Neural progenitor cell (in vitro differentiated cells): ENCODE data around the gene NR4A2. TPM values are rescaled to one million over a fixed set of nuclear protein-coding genes. Genes with fewer than 3 reads are reported as not detected.

Experiments used
- DNase-seq: peaks from one replicate; pipeline ENCODE4 v3.0.0-alpha.2; 2016; ENCODE audit warnings: low spot score
- H2AFZ ChIP-seq: fragments of 200-600 bp; sonication (generic); replicated peaks from 2 replicates; pipeline ENCODE4 v1.6.1; 2016; ENCODE audit warnings: antibody characterized with exemption
- H3F3A ChIP-seq: fragments of 200-600 bp; sonication (generic); 2 replicates; pipeline ENCODE4 v1.6.1; 2016; ENCODE audit warnings: antibody characterized with exemption, low read depth
- H3K27ac ChIP-seq: fragments of 200-600 bp; sonication (generic); 2 replicates; pipeline ENCODE4 v1.5.1; 2016; ENCODE audit warnings: mild to moderate bottlenecking
- H3K27me3 ChIP-seq: fragments of 200-600 bp; sonication (generic); 2 replicates; pipeline ENCODE4 v1.6.1; 2016; ENCODE audit warnings: mild to moderate bottlenecking, moderate library complexity
- H3K36me3 ChIP-seq: fragments of 200-600 bp; sonication (generic); 2 replicates; pipeline ENCODE4 v1.5.1; 2016
- H3K4me1 ChIP-seq: fragments of 200-600 bp; sonication (generic); 2 replicates; pipeline ENCODE4 v1.6.1; 2016; ENCODE audit warnings: mixed run types
- H3K4me2 ChIP-seq: fragments of 200-600 bp; sonication (generic); 2 replicates; pipeline ENCODE4 v1.6.1; 2016
- H3K4me3 ChIP-seq: fragments of 200-600 bp; sonication (generic); 2 replicates; pipeline ENCODE4 v1.5.1; 2016
- H3K79me2 ChIP-seq: fragments of 200-600 bp; sonication (generic); 2 replicates; pipeline ENCODE4 v1.6.1; 2016; ENCODE audit warnings: low read depth
- H3K9ac ChIP-seq: fragments of 200-600 bp; sonication (generic); 2 replicates; pipeline ENCODE4 v1.6.1; 2016
- H3K9me3 ChIP-seq: fragments of 200-600 bp; sonication (generic); 2 replicates; pipeline ENCODE4 v1.5.1; 2016; ENCODE audit warnings: low read depth
- H4K20me1 ChIP-seq: fragments of 200-600 bp; sonication (generic); 2 replicates; pipeline ENCODE4 v1.6.1; 2016; ENCODE audit warnings: low read depth
- H3K27ac Mint-ChIP-seq: 3 replicates; pipeline ENCODE4 v1.8.0; 2021; ENCODE audit warnings: mixed read lengths
- H3K27me3 Mint-ChIP-seq: 2 replicates; pipeline ENCODE4 v1.8.0; 2022; ENCODE audit warnings: low read depth, mild to moderate bottlenecking, inconsistent platforms, moderate library complexity, mixed read lengths; ENCODE audit not compliant: insufficient read depth
- H3K36me3 Mint-ChIP-seq: 3 replicates; pipeline ENCODE4 v1.8.0; 2021; ENCODE audit warnings: mixed read lengths
- H3K4me1 Mint-ChIP-seq: 3 replicates; pipeline ENCODE4 v1.8.0; 2021; ENCODE audit warnings: mixed read lengths
- H3K4me3 Mint-ChIP-seq: 3 replicates; pipeline ENCODE4 v1.8.0; 2021; ENCODE audit warnings: mild to moderate bottlenecking, moderate library complexity, mixed read lengths
- H3K9me3 Mint-ChIP-seq: 3 replicates; pipeline ENCODE4 v1.8.0; 2020; ENCODE audit warnings: mixed read lengths
- EZH2 ChIP-seq: fragments of 200-600 bp; sonication (generic); IDR thresholded peaks from 2 replicates; pipeline ENCODE4 v1.6.1; 2017; ENCODE audit warnings: antibody characterized with exemption, mild to moderate bottlenecking, moderate library complexity
- EZH2phosphoT487 ChIP-seq: fragments of 200-600 bp; sonication (generic); IDR thresholded peaks from 2 replicates; pipeline ENCODE4 v1.6.1; 2017; ENCODE audit warnings: antibody characterized with exemption
- total RNA-seq: library from RNA; depleted of rRNA; stranded (reverse); fragments of >200 nt; gene quantifications from 2 replicates; pipeline ENCODE4 v1.2.3, GENCODE V29; 2015; ENCODE audit warnings: low replicate concordance
- TF ChIP-seq, protein P1 (sequence below): fragments of 200-600 bp; sonication (generic); IDR thresholded peaks from 2 replicates; pipeline ENCODE4 v1.5.1; 2017; ENCODE audit warnings: antibody characterized with exemption, mild to moderate bottlenecking

Gene NR4A2
- total RNA-seq, 1 donor from 2014 or later: 0.56 TPM

DNA sequence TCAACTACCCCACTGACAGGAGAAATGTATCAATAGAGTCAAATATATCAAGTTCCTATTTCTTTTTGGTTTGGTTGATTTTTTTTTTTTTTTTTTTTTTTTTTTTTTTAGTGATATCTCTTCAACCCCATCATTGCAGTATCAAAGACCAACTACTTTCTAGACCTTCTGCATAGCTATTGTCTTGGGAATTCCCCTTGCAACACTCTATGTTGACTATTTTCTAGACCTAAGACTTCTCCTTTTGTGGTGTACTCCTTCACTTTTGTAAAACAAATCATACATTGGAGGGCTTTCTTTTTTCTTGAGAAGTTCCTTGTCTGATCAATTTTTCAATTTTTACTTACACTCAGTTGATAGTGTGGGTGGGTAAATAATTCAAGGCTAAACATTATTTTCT, 46.5 kb upstream of the NR4A2 start:
- no peak for DNase-seq
- H3K27ac ChIP-seq: no peak overlapping the region
- no peak for TF ChIP-seq EZH2phosphoT487
- TF ChIP-seq EZH2: no peak
- TF ChIP-seq, protein P1, sequence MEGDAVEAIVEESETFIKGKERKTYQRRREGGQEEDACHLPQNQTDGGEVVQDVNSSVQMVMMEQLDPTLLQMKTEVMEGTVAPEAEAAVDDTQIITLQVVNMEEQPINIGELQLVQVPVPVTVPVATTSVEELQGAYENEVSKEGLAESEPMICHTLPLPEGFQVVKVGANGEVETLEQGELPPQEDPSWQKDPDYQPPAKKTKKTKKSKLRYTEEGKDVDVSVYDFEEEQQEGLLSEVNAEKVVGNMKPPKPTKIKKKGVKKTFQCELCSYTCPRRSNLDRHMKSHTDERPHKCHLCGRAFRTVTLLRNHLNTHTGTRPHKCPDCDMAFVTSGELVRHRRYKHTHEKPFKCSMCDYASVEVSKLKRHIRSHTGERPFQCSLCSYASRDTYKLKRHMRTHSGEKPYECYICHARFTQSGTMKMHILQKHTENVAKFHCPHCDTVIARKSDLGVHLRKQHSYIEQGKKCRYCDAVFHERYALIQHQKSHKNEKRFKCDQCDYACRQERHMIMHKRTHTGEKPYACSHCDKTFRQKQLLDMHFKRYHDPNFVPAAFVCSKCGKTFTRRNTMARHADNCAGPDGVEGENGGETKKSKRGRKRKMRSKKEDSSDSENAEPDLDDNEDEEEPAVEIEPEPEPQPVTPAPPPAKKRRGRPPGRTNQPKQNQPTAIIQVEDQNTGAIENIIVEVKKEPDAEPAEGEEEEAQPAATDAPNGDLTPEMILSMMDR: no peak
- Mint-ChIP-seq H3K27ac (no peak overlapping the region), H3K27me3 (no peaks in the 10 kb centered on the region), H3K4me3 (no peak overlapping the region), H3K9me3 (peaks cover 12% of the 10 kb centered on the region), H3K36me3 (no peaks in the 10 kb centered on the region), H3K4me1 (peaks cover 11% of the 10 kb centered on the region)
- H2AFZ ChIP-seq: no peak overlapping the region
- no peaks in the 10 kb centered on the region for H3K79me2 ChIP-seq
- no peaks in the 10 kb centered on the region for H4K20me1 ChIP-seq
- H3K9ac ChIP-seq: no peak overlapping the region
- H3K36me3 ChIP-seq: peaks cover 4% of the 10 kb centered on the region
- no peak overlapping the region for H3K4me3 ChIP-seq
- H3K27me3 ChIP-seq: no peaks in the 10 kb centered on the region
- H3F3A ChIP-seq: no peaks in the 10 kb centered on the region
- peaks cover 7% of the 10 kb centered on the region for H3K4me1 ChIP-seq
- peaks cover 4% of the 10 kb centered on the region for H3K9me3 ChIP-seq
- no peak overlapping the region for H3K4me2 ChIP-seq

DNA sequence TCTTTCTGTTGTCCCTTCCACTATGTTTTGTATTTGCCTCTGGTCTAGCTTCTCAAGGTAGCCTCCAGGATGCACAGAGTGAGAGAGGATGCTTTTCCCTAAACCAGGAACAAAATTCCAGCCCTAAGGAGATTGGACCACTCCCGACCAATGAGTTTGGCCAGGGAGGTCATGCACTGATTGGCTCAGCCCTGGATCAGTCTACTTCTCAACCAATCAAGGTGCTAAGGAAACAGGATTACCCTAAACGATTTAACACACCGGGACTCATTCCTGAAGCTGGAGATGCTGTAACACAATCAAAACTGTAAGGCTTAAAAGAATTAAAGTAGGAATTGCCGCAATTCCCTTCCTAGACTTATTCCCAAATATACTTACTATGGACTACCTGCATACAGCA, 34.2 kb upstream of the NR4A2 start:
- no peak overlapping the region for H3K4me3 Mint-ChIP-seq
- no peak overlapping the region for H3K4me2 ChIP-seq
- no peak overlapping the region for H3K27ac ChIP-seq
- H3K36me3 Mint-ChIP-seq: peaks cover 3% of the 10 kb centered on the region
- no peak overlapping the region for H3K4me3 ChIP-seq
- H4K20me1 ChIP-seq: no peaks in the 10 kb centered on the region
- H3F3A ChIP-seq: no peaks in the 10 kb centered on the region
- no peak overlapping the region for H3K9ac ChIP-seq
- H3K4me1 ChIP-seq: no peaks in the 10 kb centered on the region
- H3K9me3 Mint-ChIP-seq: peaks cover 9% of the 10 kb centered on the region
- no peak for TF ChIP-seq EZH2
- TF ChIP-seq, protein P1: no peak
- TF ChIP-seq EZH2phosphoT487: no peak
- no peaks in the 10 kb centered on the region for H3K36me3 ChIP-seq
- H3K27ac Mint-ChIP-seq: no peak overlapping the region
- no peaks in the 10 kb centered on the region for H3K27me3 ChIP-seq
- H2AFZ ChIP-seq: no peak overlapping the region
- H3K27me3 Mint-ChIP-seq: peaks cover 2% of the 10 kb centered on the region
- H3K9me3 ChIP-seq: no peaks in the 10 kb centered on the region
- no peaks in the 10 kb centered on the region for H3K79me2 ChIP-seq
- no peak for DNase-seq
- H3K4me1 Mint-ChIP-seq: no peaks in the 10 kb centered on the region

DNA sequence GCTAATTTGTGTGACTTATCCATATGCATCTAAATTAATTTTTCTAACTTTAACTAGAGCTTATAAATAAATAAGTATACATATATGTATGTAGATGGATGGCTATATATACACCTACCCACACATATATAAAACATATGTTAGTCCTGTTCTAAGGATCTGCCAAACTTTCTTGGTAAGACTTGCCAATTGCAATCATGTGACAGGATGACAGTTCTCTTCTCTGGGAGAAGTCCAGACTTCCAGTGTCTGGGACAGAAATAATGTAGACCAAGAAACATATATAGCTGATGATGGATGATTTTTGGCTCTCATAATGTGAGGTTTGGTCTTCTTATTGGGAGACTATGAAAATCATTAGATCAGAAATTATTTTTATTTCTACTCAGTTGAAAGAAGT, 30.6 kb upstream of the NR4A2 start:
- Histone ChIP-seq H3K27me3 (no peaks in the 10 kb centered on the region), H3K36me3 (no peaks in the 10 kb centered on the region), H3F3A (no peaks in the 10 kb centered on the region), H2AFZ (no peak overlapping the region), H3K9ac (no peak overlapping the region), H3K79me2 (no peaks in the 10 kb centered on the region), H3K4me3 (no peak overlapping the region), H3K4me1 (no peaks in the 10 kb centered on the region), H4K20me1 (no peaks in the 10 kb centered on the region), H3K27ac (no peak overlapping the region), H3K4me2 (no peak overlapping the region), H3K9me3 (no peaks in the 10 kb centered on the region)
- Mint-ChIP-seq H3K4me1 (no peaks in the 10 kb centered on the region), H3K27me3 (peaks cover 4% of the 10 kb centered on the region), H3K36me3 (peaks cover 3% of the 10 kb centered on the region), H3K4me3 (no peak overlapping the region), H3K27ac (no peak overlapping the region), H3K9me3 (peaks cover 7% of the 10 kb centered on the region)
- TF ChIP-seq EZH2: no peak
- TF ChIP-seq, protein P1: no peak
- no peak for TF ChIP-seq EZH2phosphoT487
- no peak for DNase-seq
